Cardiac muscle cell (in vitro differentiated cells and primary cell): ENCODE data around the gene DTX4. TPM values are rescaled to one million over a fixed set of nuclear protein-coding genes. Genes with fewer than 3 reads are reported as not detected.

ENCODE experiments used
- DNase-seq, 2 donors: peaks; one replicate each; pipeline versions ENCODE4 v3.0.0 to v3.0.0-alpha.2; 2010 to 2017; ENCODE audit warnings: low read depth in 1 of 2, low spot score in 1 of 2
- H3K27ac ChIP-seq: fragments of 200-600 bp; sonication (generic); 2 replicates; pipeline ENCODE4 v1.5.1; 2016
- H3K27me3 ChIP-seq: fragments of 200-600 bp; sonication (generic); 2 replicates; pipeline ENCODE4 v1.6.0; 2016; ENCODE audit warnings: control low read depth
- H3K36me3 ChIP-seq: fragments of 200-600 bp; sonication (generic); 2 replicates; pipeline ENCODE4 v1.5.1; 2016; ENCODE audit warnings: control low read depth
- H3K4me1 ChIP-seq: fragments of 200-600 bp; sonication (generic); 2 replicates; pipeline ENCODE4 v1.8.1; 2017; ENCODE audit warnings: low read depth, mild to moderate bottlenecking, mixed run types
- H3K4me3 ChIP-seq: fragments of 200-600 bp; sonication (generic); 2 replicates; pipeline ENCODE4 v1.5.1; 2016; ENCODE audit warnings: mild to moderate bottlenecking
- H3K9me3 ChIP-seq: fragments of 200-600 bp; sonication (generic); 2 replicates; pipeline ENCODE4 v1.5.1; 2017; ENCODE audit warnings: low read depth, mild to moderate bottlenecking, control low read depth
- CTCF ChIP-seq: IDR thresholded peaks from 2 replicates; pipeline ENCODE4 v1.5.1; 2012; ENCODE audit warnings: low read depth, mild to moderate bottlenecking, low read length
- polyA plus RNA-seq: library from polyadenylated mRNA; unstranded; fragments of >200 nt; fragmentation: Nextera tagmentation; extraction: Ambion mirVana; gene quantifications from 2 replicates; pipeline ENCODE4 v1.2.1, GENCODE V29; 2016
- total RNA-seq: library from RNA; depleted of rRNA; stranded (reverse); fragments of >200 nt; gene quantifications from 2 replicates; pipeline ENCODE4 v1.2.3, GENCODE V29; 2016

The DTX4 gene
- total and polyA plus RNA-seq, 2 experiments from 2014 or later, result 1.1 to 3.1 TPM

- no peak for TF ChIP-seq CTCF
- H3K27me3 ChIP-seq, result no peaks in the 10 kb centered on the region
- no peak overlapping the region for H3K27ac ChIP-seq
- peak in 1 of 2 donors; percentile 44 for DNase-seq
- H3K4me1 ChIP-seq, result no peaks in the 10 kb centered on the region
- no peaks in the 10 kb centered on the region for H3K36me3 ChIP-seq
- H3K9me3 ChIP-seq, result no peaks in the 10 kb centered on the region
- no peak overlapping the region for H3K4me3 ChIP-seq
Measured at GRCh38 chr11:59188954-59189353, 17.0 kb downstream of the DTX4 start.

- Histone ChIP-seq H3K4me1 (no peaks in the 10 kb centered on the region), H3K36me3 (no peaks in the 10 kb centered on the region)
Measured at GRCh38 chr11:59189986-59190385, 18.1 kb downstream of the DTX4 start.

GRCh38 chr11:59191095-59191494 is 19.2 kb downstream of the DTX4 start:
- DNase-seq, result no peak
- no peaks in the 10 kb centered on the region for H3K9me3 ChIP-seq
- H3K4me3 ChIP-seq, result no peak overlapping the region
- H3K27me3 ChIP-seq, result no peaks in the 10 kb centered on the region
- no peaks in the 10 kb centered on the region for H3K36me3 ChIP-seq
- H3K4me1 ChIP-seq, result no peaks in the 10 kb centered on the region
- no peak overlapping the region for H3K27ac ChIP-seq
- no peak for TF ChIP-seq CTCF

More at GRCh38 chr11:59189986-59190385, 18.1 kb downstream of the DTX4 start:
- DNase-seq, result peak in 1 of 2 donors; percentile 33
- Histone ChIP-seq H3K4me3 (no peak overlapping the region), H3K27me3 (no peaks in the 10 kb centered on the region), H3K27ac (no peak overlapping the region), H3K9me3 (no peaks in the 10 kb centered on the region)
- TF ChIP-seq CTCF, result no peak

GRCh38 chr11:59191890-59192289 is 20.0 kb downstream of the DTX4 start:
- no peaks in the 10 kb centered on the region for H3K9me3 ChIP-seq
- no peak for DNase-seq
- H3K4me3 ChIP-seq, result no peak overlapping the region
- no peaks in the 10 kb centered on the region for H3K27me3 ChIP-seq
- H3K27ac ChIP-seq, result no peak overlapping the region
- H3K36me3 ChIP-seq, result no peaks in the 10 kb centered on the region
- TF ChIP-seq CTCF, result no peak
- no peaks in the 10 kb centered on the region for H3K4me1 ChIP-seq

GRCh38 chr11:59192446-59193020 is 20.6 kb downstream of the DTX4 start:
- Histone ChIP-seq H3K4me3 (no peak overlapping the region), H3K4me1 (no peaks in the 10 kb centered on the region), H3K36me3 (no peaks in the 10 kb centered on the region), H3K27ac (no peak overlapping the region), H3K27me3 (no peaks in the 10 kb centered on the region), H3K9me3 (no peaks in the 10 kb centered on the region)
- no peak for TF ChIP-seq CTCF
- no peak for DNase-seq
